ENCODE data around the gene VLDLR. TPM values are rescaled to one million over a fixed set of nuclear protein-coding genes. Genes with fewer than 3 reads are reported as not detected.

Gene VLDLR
- total RNA-seq, 1 experiment from 2014 or later: 1.2 TPM

DNA sequence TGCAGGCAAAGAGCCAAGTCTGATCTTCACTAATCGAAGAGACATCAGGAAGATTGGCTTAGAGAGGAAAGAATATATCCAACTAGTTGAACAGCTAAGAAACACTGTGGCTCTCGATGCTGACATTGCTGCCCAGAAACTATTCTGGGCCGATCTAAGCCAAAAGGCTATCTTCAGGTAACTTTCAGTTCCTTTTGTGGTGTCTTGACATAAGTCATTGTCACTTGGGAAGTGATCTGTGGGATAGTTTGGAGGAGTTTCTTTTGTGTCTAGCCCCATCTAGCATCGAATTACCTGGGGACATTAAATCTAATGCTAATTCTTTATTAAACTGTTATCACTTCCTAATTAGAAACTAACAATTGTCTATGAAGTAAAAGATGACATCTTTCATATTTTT is 24.0 kb downstream of the VLDLR start:
- TF ChIP-seq EZH2phosphoT487 (IDR thresholded peaks at IDR 0.05; ENCODE audit: borderline replicate concordance, low read length): no peak
- TF ChIP-seq, protein P1, sequence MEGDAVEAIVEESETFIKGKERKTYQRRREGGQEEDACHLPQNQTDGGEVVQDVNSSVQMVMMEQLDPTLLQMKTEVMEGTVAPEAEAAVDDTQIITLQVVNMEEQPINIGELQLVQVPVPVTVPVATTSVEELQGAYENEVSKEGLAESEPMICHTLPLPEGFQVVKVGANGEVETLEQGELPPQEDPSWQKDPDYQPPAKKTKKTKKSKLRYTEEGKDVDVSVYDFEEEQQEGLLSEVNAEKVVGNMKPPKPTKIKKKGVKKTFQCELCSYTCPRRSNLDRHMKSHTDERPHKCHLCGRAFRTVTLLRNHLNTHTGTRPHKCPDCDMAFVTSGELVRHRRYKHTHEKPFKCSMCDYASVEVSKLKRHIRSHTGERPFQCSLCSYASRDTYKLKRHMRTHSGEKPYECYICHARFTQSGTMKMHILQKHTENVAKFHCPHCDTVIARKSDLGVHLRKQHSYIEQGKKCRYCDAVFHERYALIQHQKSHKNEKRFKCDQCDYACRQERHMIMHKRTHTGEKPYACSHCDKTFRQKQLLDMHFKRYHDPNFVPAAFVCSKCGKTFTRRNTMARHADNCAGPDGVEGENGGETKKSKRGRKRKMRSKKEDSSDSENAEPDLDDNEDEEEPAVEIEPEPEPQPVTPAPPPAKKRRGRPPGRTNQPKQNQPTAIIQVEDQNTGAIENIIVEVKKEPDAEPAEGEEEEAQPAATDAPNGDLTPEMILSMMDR (conservative IDR thresholded peaks at IDR 0.05; ENCODE audit: low read depth, low read length): no peak
- no peak for TF ChIP-seq EZH2 (IDR thresholded peaks at IDR 0.05; ENCODE audit: low read length, unreplicated experiment)

GRCh38 chr9:2655411-2655901 is 33.9 kb downstream of the VLDLR start:
- no TSS peak for BruUV-seq (replicated peaks)
- H3K9ac ChIP-seq (ENCODE audit: low read length): no peak overlapping the region
- intact Hi-C loops (cut with micrococcal nuclease): no loop called here
- ChIA-PET POLR2A (ENCODE audit: unreplicated experiment) (no interaction called here), CTCF (no interaction called here)
- H3K27ac ChIP-seq (ENCODE audit: low read length): peak overlapping the region; percentile 84
- H3K4me2 ChIP-seq (ENCODE audit: low read length): peak overlapping the region; percentile 65
- H4K20me1 ChIP-seq (ENCODE audit: low read length): no peaks in the 10 kb centered on the region
- H3K4me3 ChIP-seq (ENCODE audit: low read length): no peak overlapping the region
- ATAC-seq (peak; percentile 96), DNase-seq (peak; percentile 84)
- H3F3A ChIP-seq (ENCODE audit: low read length, unreplicated experiment): peaks cover 4% of the 10 kb centered on the region
- H3K27me3 ChIP-seq (ENCODE audit: low read length): no peaks in the 10 kb centered on the region
- no peaks in the 10 kb centered on the region for H3K9me3 ChIP-seq (ENCODE audit: low read length)
- H3K4me1 ChIP-seq (ENCODE audit: insufficient read depth, low read length): peaks cover 20% of the 10 kb centered on the region
- H3K9me2 ChIP-seq (replicated peaks; ENCODE audit: low read length): no peaks in the 10 kb centered on the region
- H3K36me3 ChIP-seq (ENCODE audit: low read depth, low read length): no peaks in the 10 kb centered on the region
- TF ChIP-seq EZH2phosphoT487 (IDR thresholded peaks at IDR 0.05; ENCODE audit: borderline replicate concordance, low read length): no peak
- TF ChIP-seq, protein P1 (conservative IDR thresholded peaks at IDR 0.05; ENCODE audit: low read depth, low read length): no peak
- no peak for TF ChIP-seq EZH2 (IDR thresholded peaks at IDR 0.05; ENCODE audit: low read length, unreplicated experiment)
- H2AFZ ChIP-seq (ENCODE audit: low read length): no peak overlapping the region
- H3K79me2 ChIP-seq (ENCODE audit: low read length): no peaks in the 10 kb centered on the region

More for the DNA sequence above, 24.0 kb downstream of the VLDLR start:
- no peaks in the 10 kb centered on the region for H3K9me3 ChIP-seq (ENCODE audit: low read length)
- no peaks in the 10 kb centered on the region for H3K27me3 ChIP-seq (ENCODE audit: low read length)
- ATAC-seq (no peak), DNase-seq (no peak)
- intact Hi-C loops (cut with micrococcal nuclease): no loop called here
- no peaks in the 10 kb centered on the region for H3F3A ChIP-seq (ENCODE audit: low read length, unreplicated experiment)
- CTCF ChIA-PET: no interaction called here
- no peaks in the 10 kb centered on the region for H4K20me1 ChIP-seq (ENCODE audit: low read length)
- H3K36me3 ChIP-seq (ENCODE audit: low read depth, low read length): no peaks in the 10 kb centered on the region
- no peaks in the 10 kb centered on the region for H3K4me1 ChIP-seq (ENCODE audit: insufficient read depth, low read length)
- no peak overlapping the region for H3K4me2 ChIP-seq (ENCODE audit: low read length)
- H3K79me2 ChIP-seq (ENCODE audit: low read length): no peaks in the 10 kb centered on the region
- H2AFZ ChIP-seq (ENCODE audit: low read length): no peak overlapping the region
- no peak overlapping the region for H3K27ac ChIP-seq (ENCODE audit: low read length)
- no TSS peak for BruUV-seq (replicated peaks)
- no peaks in the 10 kb centered on the region for H3K9me2 ChIP-seq (replicated peaks; ENCODE audit: low read length)
- H3K9ac ChIP-seq (ENCODE audit: low read length): no peak overlapping the region
- POLR2A ChIA-PET (ENCODE audit: unreplicated experiment): no interaction called here
- H3K4me3 ChIP-seq (ENCODE audit: low read length): no peak overlapping the region

GRCh38 chr9:2657427-2657826 is 35.8 kb downstream of the VLDLR start:
- DNase-seq (no peak), ATAC-seq (no peak)
- H3K9me3 ChIP-seq (ENCODE audit: low read length): no peaks in the 10 kb centered on the region
- no peaks in the 10 kb centered on the region for H3K36me3 ChIP-seq (ENCODE audit: low read depth, low read length)
- no peak overlapping the region for H3K9ac ChIP-seq (ENCODE audit: low read length)
- no peaks in the 10 kb centered on the region for H4K20me1 ChIP-seq (ENCODE audit: low read length)
- peaks cover 4% of the 10 kb centered on the region for H3F3A ChIP-seq (ENCODE audit: low read length, unreplicated experiment)
- no peaks in the 10 kb centered on the region for H3K79me2 ChIP-seq (ENCODE audit: low read length)
- H2AFZ ChIP-seq (ENCODE audit: low read length): no peak overlapping the region
- intact Hi-C loops (cut with micrococcal nuclease): no loop called here
- no TSS peak for BruUV-seq (replicated peaks)
- no peaks in the 10 kb centered on the region for H3K27me3 ChIP-seq (ENCODE audit: low read length)
- no peak overlapping the region for H3K27ac ChIP-seq (ENCODE audit: low read length)
- H3K4me3 ChIP-seq (ENCODE audit: low read length): no peak overlapping the region
- no peaks in the 10 kb centered on the region for H3K9me2 ChIP-seq (replicated peaks; ENCODE audit: low read length)
- H3K4me2 ChIP-seq (ENCODE audit: low read length): no peak overlapping the region
- TF ChIP-seq, protein P1 (conservative IDR thresholded peaks at IDR 0.05; ENCODE audit: low read depth, low read length): no peak
- TF ChIP-seq EZH2phosphoT487 (IDR thresholded peaks at IDR 0.05; ENCODE audit: borderline replicate concordance, low read length) (no peak), EZH2 (IDR thresholded peaks at IDR 0.05; ENCODE audit: low read length, unreplicated experiment) (no peak)
- ChIA-PET POLR2A (ENCODE audit: unreplicated experiment) (no interaction called here), CTCF (no interaction called here)
- H3K4me1 ChIP-seq (ENCODE audit: insufficient read depth, low read length): peaks cover 20% of the 10 kb centered on the region

All from PC-3 (cell line).